Effector memory CD4-positive, alpha-beta T cell (primary cell): ENCODE measurements around the gene ECT2.

Experiments used
- DNase-seq, 3 donors: peaks; one replicate each; pipeline ENCODE4 v3.0.0-alpha.2; 2020
- H3K27ac ChIP-seq: 2 replicates; pipeline ENCODE4 v1.7.0; 2013; ENCODE audit warnings: mild to moderate bottlenecking, low read length, moderate library complexity; ENCODE audit not compliant: insufficient read depth, poor library complexity, severe bottlenecking
- H3K27me3 ChIP-seq: replicated peaks from 2 replicates; pipeline ENCODE4 v1.7.0; 2013; ENCODE audit warnings: mild to moderate bottlenecking, low read length; ENCODE audit not compliant: insufficient read depth, control insufficient read depth, poor library complexity, severe bottlenecking
- H3K36me3 ChIP-seq: 2 replicates; pipeline ENCODE4 v1.7.0; 2013; ENCODE audit warnings: mild to moderate bottlenecking, low read length, moderate library complexity; ENCODE audit not compliant: control insufficient read depth, insufficient read depth
- H3K4me1 ChIP-seq: 2 replicates; pipeline ENCODE4 v1.7.0; 2013; ENCODE audit warnings: low read length, mild to moderate bottlenecking; ENCODE audit not compliant: control insufficient read depth, insufficient read depth, poor library complexity, severe bottlenecking
- H3K4me3 ChIP-seq: 2 replicates; pipeline ENCODE4 v1.7.0; 2013; ENCODE audit warnings: low read length, low read depth, mild to moderate bottlenecking; ENCODE audit not compliant: insufficient read depth, poor library complexity, severe bottlenecking
- H3K9me3 ChIP-seq: 2 replicates; pipeline ENCODE4 v1.7.0; 2013; ENCODE audit warnings: mild to moderate bottlenecking, low read length, moderate library complexity; ENCODE audit not compliant: control insufficient read depth

Gene ECT2

DNA sequence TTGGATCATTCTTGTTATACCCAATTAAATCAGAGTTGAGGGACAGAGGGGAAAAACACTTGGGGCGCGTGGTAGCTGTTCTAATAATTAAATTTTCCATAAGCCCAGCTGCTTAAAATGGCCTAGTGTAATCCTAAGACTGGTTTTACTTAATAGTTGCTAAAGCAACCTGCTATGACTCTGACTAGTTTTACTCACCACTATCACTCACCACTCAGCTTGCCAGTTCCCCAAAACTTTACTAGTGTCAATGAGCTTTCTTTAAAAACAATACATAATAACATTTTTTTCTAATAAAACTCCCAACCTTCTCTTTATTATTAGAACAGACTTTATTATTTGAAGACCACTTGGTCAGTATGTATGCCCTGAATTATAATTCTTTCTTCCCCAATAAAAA, 49.6 kb downstream of the ECT2 start:
- Histone ChIP-seq H3K27ac (no peak overlapping the region), H3K27me3 (no peaks in the 10 kb centered on the region), H3K4me3 (no peak overlapping the region), H3K36me3 (no peaks in the 10 kb centered on the region), H3K9me3 (no peaks in the 10 kb centered on the region), H3K4me1 (no peaks in the 10 kb centered on the region)
- no peak for DNase-seq

DNA sequence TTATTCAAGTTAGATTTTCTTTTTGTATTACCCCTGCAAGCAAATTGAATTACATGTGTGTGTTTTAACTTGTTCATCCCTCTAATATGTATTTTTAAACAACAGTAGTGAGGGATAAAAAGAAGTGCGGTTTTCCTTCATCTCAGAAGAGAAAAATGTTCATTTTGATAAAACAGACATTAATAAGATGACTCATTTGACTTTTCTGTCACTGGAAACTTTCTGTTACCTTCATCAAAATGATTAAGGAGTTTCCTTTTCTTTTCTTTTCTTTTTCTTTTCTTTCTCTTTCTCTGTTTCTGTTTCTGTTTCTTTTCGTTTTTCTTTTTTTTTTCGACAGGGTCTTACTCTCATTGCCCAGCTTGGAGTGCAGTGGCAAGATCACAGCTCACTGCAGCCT, 53.0 kb downstream of the ECT2 start:
- H3K27me3 ChIP-seq, result no peaks in the 10 kb centered on the region
- H3K4me3 ChIP-seq, result no peak overlapping the region
- no peak for DNase-seq
- H3K9me3 ChIP-seq, result no peaks in the 10 kb centered on the region
- H3K36me3 ChIP-seq, result no peaks in the 10 kb centered on the region
- no peaks in the 10 kb centered on the region for H3K4me1 ChIP-seq
- H3K27ac ChIP-seq, result no peak overlapping the region

DNA sequence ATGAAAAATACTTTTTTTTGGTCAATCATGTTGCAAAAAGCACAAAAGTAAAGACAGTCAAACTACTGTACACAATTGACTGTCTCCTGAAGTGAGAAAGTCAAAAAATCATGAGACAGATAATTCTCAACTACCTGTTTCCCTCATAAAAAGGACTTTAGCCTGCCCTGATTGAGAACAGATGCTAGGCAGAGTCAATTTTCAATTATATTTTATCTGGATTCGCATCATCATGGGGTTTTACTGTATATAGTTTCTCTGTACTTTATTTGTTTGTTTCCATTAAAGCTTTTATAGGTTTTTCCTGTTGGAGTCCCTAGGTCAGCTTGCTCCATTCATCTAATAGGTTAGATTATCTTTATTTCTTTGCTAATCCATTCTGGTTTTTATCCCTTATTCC, 53.8 kb downstream of the ECT2 start:
- no peaks in the 10 kb centered on the region for H3K36me3 ChIP-seq
- DNase-seq, result no peak

DNA sequence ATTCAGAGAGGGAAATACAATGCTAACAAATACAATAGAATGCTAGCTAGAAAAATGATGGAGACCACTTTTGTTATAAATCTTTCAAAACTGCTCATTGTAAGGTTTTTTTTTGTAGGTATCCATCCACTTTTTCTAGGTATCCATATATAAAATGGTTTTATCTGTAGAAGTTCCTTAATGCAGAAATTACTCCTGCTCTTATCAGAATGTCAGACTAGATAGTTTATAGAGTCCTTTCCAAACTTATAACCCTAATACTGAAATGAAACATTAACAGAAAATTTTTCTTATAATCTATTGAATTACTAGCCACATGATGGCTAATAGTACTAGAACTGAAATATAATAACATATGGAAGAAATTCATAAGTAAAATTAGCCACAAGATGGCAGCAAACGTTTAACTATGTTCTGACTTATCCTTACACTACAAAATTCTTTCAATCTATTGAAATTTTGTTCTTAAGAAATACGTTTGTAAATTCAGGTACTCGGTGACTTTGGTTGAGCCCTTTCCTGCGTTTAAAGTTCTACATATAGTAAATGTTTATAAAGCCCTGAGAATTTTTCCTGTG, 58.5 kb downstream of the ECT2 start:
- no peak overlapping the region for H3K27ac ChIP-seq
- H3K36me3 ChIP-seq, result no peaks in the 10 kb centered on the region
- H3K4me1 ChIP-seq, result no peaks in the 10 kb centered on the region
- H3K9me3 ChIP-seq, result no peaks in the 10 kb centered on the region
- DNase-seq, result no peak
- no peaks in the 10 kb centered on the region for H3K27me3 ChIP-seq
- H3K4me3 ChIP-seq, result no peak overlapping the region

More for the DNA sequence above, 53.8 kb downstream of the ECT2 start:
- Histone ChIP-seq H3K4me1 (no peaks in the 10 kb centered on the region), H3K4me3 (no peak overlapping the region), H3K9me3 (no peaks in the 10 kb centered on the region), H3K27me3 (no peaks in the 10 kb centered on the region), H3K27ac (no peak overlapping the region)

DNA sequence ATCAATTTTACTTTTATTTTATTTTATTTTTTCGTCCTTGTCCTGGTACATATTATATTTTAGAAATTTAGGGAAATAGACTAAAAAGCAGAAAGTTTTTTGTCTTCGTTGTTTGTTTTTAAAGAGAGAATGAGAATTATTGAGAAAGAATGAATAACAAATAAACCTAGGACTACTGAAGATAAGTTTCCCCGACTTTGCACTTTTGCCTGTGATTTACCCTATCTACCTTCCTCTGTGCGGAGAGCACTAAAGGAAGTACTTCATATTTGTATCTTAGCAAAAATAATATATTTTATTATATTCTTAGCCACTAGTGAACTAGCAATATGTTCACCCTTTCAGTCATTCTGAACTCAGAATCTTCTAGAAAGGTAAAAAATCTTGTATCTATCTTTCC, 60.6 kb downstream of the ECT2 start:
- Histone ChIP-seq H3K27ac (no peak overlapping the region), H3K4me1 (no peaks in the 10 kb centered on the region), H3K27me3 (no peaks in the 10 kb centered on the region), H3K36me3 (no peaks in the 10 kb centered on the region), H3K9me3 (no peaks in the 10 kb centered on the region), H3K4me3 (no peak overlapping the region)
- DNase-seq, result no peak

DNA sequence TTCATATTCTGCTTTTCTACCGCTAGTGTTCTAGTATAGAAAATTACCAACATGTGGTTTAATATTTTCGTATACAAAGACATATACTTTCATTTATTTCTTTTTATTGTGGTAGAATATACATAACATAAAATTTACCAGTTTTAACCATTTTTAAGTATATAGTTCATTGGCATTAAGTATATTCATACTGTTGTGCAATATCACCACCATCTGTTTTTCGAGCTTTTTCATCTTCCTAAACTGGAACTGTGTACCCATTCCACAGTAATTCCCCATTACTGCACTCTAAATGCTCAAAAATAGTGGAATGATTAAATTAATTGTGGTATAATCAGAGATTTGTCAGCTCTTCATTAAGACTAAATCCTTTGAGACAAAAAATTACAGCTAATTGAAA, 62.9 kb downstream of the ECT2 start:
- Histone ChIP-seq H3K4me3 (no peak overlapping the region), H3K27me3 (no peaks in the 10 kb centered on the region), H3K36me3 (no peaks in the 10 kb centered on the region), H3K9me3 (no peaks in the 10 kb centered on the region), H3K4me1 (no peaks in the 10 kb centered on the region), H3K27ac (no peak overlapping the region)
- DNase-seq, result no peak

DNA sequence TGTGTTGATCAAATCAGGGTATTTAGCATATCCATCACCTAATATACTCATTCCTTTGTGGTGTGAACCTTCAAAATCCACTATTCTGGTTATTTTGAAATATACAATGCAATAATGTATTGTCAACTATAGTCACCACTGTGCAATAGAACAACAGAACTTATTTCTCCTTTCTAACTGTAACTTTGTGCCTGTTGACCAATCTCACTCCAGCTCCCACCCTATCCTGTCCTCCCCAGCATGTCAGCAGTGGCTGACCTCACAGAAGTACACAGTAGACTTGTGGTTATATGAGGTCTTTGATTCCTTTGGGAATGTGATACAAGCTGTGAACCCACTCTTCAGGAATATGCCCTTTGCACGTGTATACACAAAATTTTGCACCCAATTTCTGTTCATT, 64.2 kb downstream of the ECT2 start:
- no peaks in the 10 kb centered on the region for H3K9me3 ChIP-seq
- no peaks in the 10 kb centered on the region for H3K36me3 ChIP-seq
- H3K27me3 ChIP-seq, result no peaks in the 10 kb centered on the region
- H3K27ac ChIP-seq, result no peak overlapping the region
- no peak for DNase-seq
- H3K4me3 ChIP-seq, result no peak overlapping the region
- no peaks in the 10 kb centered on the region for H3K4me1 ChIP-seq

DNA sequence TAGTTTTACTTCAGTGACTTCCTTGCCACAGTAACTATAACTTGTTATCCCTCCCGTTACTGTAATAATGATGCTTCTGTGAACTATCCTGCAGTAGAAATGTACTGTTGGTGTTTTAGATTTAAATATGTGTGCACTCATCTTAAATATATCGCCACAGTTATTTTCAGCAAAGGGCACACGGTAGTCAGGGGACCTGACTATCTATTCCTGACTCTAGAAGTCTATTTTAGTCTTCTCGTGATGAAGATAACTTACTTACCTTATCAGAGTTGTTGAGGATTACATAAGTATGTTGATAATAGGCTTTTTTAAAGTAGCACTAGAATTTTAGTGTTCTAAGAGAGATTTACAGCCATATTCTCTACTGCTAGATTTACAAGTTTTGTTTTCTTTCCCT, 65.3 kb downstream of the ECT2 start:
- Histone ChIP-seq H3K4me3 (no peak overlapping the region), H3K27ac (no peak overlapping the region), H3K36me3 (no peaks in the 10 kb centered on the region), H3K9me3 (no peaks in the 10 kb centered on the region), H3K27me3 (no peaks in the 10 kb centered on the region), H3K4me1 (no peaks in the 10 kb centered on the region)
- DNase-seq, result no peak

DNA sequence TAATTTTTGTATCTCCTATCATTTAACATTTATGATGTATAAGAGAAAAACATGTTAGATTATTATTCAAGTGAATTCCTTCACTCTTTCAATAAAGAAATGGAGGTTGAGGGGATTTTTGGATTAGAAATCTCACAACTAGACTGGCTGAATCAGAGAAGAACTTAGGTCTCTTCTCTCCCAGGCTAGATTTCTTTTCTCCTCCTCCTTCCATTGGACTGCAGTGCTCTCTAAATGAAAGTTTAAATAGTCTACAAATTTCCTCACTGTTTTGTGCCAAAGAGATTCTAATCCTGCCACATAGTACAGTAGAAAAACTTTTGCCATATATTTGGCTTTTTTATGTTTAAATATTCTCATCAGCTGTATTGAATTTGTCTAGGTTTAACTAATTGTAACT, 65.8 kb downstream of the ECT2 start:
- no peak overlapping the region for H3K27ac ChIP-seq
- DNase-seq, result no peak
- no peaks in the 10 kb centered on the region for H3K9me3 ChIP-seq
- H3K27me3 ChIP-seq, result no peaks in the 10 kb centered on the region
- H3K36me3 ChIP-seq, result no peaks in the 10 kb centered on the region
- no peak overlapping the region for H3K4me3 ChIP-seq
- no peaks in the 10 kb centered on the region for H3K4me1 ChIP-seq

DNA sequence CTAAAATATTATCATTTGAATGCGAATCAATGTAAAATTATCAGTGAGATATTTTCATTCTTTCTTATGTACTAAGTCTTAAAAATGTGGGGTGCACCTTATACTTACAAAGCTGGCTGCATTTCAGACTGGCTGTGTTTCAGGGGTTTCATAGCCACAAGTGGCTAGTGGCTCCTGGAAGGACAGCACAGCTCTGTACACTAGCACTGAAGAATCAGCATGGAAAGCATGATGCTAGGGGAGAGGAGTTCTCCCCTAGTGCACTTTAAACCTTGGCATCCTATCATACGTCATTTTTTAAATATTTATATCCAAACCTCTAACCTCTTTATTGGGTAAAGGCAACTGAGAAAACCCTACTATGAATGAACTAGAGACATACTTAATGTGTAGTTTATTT, 66.4 kb downstream of the ECT2 start:
- Histone ChIP-seq H3K27ac (no peak overlapping the region), H3K36me3 (no peaks in the 10 kb centered on the region), H3K4me1 (no peaks in the 10 kb centered on the region), H3K27me3 (no peaks in the 10 kb centered on the region), H3K9me3 (no peaks in the 10 kb centered on the region), H3K4me3 (no peak overlapping the region)
- DNase-seq, result no peak

DNA sequence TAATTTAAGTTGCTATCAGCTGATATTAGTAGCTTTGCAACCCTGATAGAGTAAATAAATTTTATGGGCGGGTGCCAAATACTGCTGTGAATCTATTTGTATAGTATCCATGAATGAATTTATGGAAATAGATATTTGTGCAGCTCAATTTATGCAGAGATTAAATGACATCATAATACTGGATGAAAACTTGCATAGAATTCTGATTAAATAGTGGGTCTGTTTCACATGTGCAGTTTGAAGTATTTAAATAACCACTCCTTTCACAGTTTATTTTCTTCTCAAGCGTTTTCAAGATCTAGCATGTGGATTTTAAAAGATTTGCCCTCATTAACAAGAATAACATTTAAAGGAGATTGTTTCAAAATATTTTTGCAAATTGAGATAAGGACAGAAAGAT, 70.0 kb downstream of the ECT2 start:
- H3K27ac ChIP-seq, result no peak overlapping the region
- no peak for DNase-seq
- H3K27me3 ChIP-seq, result no peaks in the 10 kb centered on the region
- H3K9me3 ChIP-seq, result no peaks in the 10 kb centered on the region
- H3K4me1 ChIP-seq, result no peaks in the 10 kb centered on the region
- no peaks in the 10 kb centered on the region for H3K36me3 ChIP-seq
- H3K4me3 ChIP-seq, result no peak overlapping the region
